Measurements from ENCODE around the gene FLT4. TPM values are rescaled to one million over a fixed set of nuclear protein-coding genes. Genes with fewer than 3 reads are reported as not detected.

FLT4 gene
- total and polyA plus RNA-seq, 2 experiments from 2014 or later, result 3.4 to 13.8 TPM

DNA sequence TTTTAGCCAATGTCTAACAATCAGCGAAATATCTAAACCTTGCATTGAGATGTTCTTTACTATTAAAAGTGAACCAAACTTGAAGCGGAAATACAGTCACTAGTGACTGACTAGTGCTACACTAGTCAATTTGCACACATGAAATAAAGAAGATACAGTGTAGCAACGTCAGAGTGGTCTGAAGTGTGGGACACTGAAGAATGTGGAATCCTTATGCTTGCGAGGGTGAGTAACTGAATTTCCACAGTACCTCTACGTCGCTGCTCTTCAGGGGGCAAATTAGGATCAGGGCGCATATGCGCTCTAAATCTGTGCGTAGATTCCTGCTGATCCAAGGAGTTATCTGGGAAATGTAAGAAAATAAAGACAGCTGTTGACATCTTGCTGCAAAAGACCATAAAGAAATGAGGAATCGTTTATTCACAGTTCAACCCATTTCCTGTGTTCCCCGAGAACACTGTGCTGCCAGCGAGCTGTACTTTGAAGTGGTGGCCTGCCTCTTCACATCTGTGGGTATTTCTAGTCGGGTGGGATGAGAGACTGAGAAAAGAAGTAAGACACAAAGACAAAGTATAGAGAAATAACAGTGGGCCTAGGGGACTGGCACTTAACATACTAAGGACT, 39.8 kb upstream of the FLT4 start (continued):
- TF ChIP-seq EZH2 (IDR thresholded peaks at IDR 0.05; ENCODE audit: low read depth, unreplicated experiment), result no peak
- TF ChIP-seq ZNF331 (CRISPR knock-in tag; IDR thresholded peaks at IDR 0.05; ENCODE audit: low read depth), result no peak
- TF ChIP-seq NANOG (IDR thresholded peaks at IDR 0.05; ENCODE audit: borderline replicate concordance), result no peak
- no peak for TF ChIP-seq JUNB (IDR thresholded peaks at IDR 0.05; ENCODE audit: unreplicated experiment)
- TF ChIP-seq EZH2phosphoT487 (IDR thresholded peaks at IDR 0.05; ENCODE audit: unreplicated experiment), result no peak
- TF ChIP-seq, protein P1, sequence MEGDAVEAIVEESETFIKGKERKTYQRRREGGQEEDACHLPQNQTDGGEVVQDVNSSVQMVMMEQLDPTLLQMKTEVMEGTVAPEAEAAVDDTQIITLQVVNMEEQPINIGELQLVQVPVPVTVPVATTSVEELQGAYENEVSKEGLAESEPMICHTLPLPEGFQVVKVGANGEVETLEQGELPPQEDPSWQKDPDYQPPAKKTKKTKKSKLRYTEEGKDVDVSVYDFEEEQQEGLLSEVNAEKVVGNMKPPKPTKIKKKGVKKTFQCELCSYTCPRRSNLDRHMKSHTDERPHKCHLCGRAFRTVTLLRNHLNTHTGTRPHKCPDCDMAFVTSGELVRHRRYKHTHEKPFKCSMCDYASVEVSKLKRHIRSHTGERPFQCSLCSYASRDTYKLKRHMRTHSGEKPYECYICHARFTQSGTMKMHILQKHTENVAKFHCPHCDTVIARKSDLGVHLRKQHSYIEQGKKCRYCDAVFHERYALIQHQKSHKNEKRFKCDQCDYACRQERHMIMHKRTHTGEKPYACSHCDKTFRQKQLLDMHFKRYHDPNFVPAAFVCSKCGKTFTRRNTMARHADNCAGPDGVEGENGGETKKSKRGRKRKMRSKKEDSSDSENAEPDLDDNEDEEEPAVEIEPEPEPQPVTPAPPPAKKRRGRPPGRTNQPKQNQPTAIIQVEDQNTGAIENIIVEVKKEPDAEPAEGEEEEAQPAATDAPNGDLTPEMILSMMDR (conservative IDR thresholded peaks at IDR 0.05; ENCODE audit: low read depth in 2 of 2), result no peak
- TF ChIP-seq STAT1 (IDR thresholded peaks at IDR 0.05; ENCODE audit: unreplicated experiment), result no peak
- TF ChIP-seq ZNF114 (CRISPR knock-in tag; IDR thresholded peaks at IDR 0.05), result no peak
- TF ChIP-seq POLR2AphosphoS5 (IDR thresholded peaks at IDR 0.05; ENCODE audit: low read depth), result no peak
- TF ChIP-seq, protein P2, sequence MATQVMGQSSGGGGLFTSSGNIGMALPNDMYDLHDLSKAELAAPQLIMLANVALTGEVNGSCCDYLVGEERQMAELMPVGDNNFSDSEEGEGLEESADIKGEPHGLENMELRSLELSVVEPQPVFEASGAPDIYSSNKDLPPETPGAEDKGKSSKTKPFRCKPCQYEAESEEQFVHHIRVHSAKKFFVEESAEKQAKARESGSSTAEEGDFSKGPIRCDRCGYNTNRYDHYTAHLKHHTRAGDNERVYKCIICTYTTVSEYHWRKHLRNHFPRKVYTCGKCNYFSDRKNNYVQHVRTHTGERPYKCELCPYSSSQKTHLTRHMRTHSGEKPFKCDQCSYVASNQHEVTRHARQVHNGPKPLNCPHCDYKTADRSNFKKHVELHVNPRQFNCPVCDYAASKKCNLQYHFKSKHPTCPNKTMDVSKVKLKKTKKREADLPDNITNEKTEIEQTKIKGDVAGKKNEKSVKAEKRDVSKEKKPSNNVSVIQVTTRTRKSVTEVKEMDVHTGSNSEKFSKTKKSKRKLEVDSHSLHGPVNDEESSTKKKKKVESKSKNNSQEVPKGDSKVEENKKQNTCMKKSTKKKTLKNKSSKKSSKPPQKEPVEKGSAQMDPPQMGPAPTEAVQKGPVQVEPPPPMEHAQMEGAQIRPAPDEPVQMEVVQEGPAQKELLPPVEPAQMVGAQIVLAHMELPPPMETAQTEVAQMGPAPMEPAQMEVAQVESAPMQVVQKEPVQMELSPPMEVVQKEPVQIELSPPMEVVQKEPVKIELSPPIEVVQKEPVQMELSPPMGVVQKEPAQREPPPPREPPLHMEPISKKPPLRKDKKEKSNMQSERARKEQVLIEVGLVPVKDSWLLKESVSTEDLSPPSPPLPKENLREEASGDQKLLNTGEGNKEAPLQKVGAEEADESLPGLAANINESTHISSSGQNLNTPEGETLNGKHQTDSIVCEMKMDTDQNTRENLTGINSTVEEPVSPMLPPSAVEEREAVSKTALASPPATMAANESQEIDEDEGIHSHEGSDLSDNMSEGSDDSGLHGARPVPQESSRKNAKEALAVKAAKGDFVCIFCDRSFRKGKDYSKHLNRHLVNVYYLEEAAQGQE (IDR thresholded peaks at IDR 0.05; ENCODE audit: unreplicated experiment), result no peak

DNA sequence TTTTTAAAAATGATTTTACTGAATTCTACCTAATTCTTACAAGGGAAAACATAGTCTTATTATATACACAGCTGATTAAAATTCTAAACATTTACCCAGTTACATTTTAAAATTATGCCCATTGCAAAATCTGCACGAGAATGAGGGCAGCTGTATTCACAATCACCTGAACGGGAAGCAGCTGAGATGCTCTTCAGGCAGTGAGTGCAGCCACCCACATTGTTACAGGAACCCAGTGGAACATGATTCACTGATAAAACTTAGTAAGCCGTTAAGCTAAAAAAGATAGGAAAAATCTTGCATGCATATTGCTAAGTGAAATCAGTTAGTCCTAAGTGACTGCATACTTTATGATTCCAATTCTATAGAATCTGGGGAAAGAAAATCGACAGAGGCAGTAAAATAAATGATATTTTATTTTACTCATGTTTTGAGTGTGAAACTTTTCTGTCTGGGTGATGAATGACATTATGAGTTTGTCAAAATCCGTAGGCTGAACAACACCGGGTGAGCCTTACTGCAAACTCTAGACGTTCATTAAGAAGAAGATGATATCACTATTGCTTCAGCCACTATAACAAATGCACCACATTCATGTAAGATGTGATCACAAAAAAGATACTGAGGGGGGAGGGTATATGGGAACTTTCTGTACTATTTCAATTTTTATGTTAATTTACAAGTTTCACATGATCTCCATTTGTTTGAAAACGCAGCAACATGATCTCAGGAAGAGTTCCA, 39.1 kb upstream of the FLT4 start:
- Histone ChIP-seq H3K4me2 (peak overlapping the region; percentile 36; the same call in 1 of the 2 replicates), H2AFZ (no peak overlapping the region), H3K36me3 (ENCODE audit: insufficient read depth) (no peaks in the 10 kb centered on the region), H3F3A (replicated peaks; ENCODE audit: low read depth) (no peaks in the 10 kb centered on the region), H3K4me1 (ENCODE audit: insufficient read depth) (peaks cover 29% of the 10 kb centered on the region), H3K27me3 (ENCODE audit: insufficient read depth) (no peaks in the 10 kb centered on the region), H4K20me1 (replicated peaks; ENCODE audit: insufficient read depth) (no peaks in the 10 kb centered on the region), H3K9me2 (ENCODE audit: insufficient read depth) (no peaks in the 10 kb centered on the region), H3K4me3 (no peak overlapping the region), H3K79me2 (replicated peaks; ENCODE audit: insufficient read depth) (no peaks in the 10 kb centered on the region), H3K27ac (ENCODE audit: low read depth) (no peak overlapping the region)
- H3K27me3 Mint-ChIP-seq (ENCODE audit: insufficient read depth, low read depth, poor library complexity), result peaks cover 6% of the 10 kb centered on the region
- DNase-seq (ENCODE audit: low spot score), result no peak
- no peaks in the 10 kb centered on the region for H3K9me3 Mint-ChIP-seq
- peaks cover 29% of the 10 kb centered on the region for H3K4me1 Mint-ChIP-seq
- ATAC-seq, result no peak; the same call in 2 of the 3 replicates
- no peaks in the 10 kb centered on the region for H3K36me3 Mint-ChIP-seq (ENCODE audit: low read depth)
- H3K27ac Mint-ChIP-seq, result no peak overlapping the region
- H3K4me3 Mint-ChIP-seq, result 0 out of 3 replicates have a peak overlapping the region, but pooled peaks have one; percentile 8
- TF ChIP-seq, protein P3, sequence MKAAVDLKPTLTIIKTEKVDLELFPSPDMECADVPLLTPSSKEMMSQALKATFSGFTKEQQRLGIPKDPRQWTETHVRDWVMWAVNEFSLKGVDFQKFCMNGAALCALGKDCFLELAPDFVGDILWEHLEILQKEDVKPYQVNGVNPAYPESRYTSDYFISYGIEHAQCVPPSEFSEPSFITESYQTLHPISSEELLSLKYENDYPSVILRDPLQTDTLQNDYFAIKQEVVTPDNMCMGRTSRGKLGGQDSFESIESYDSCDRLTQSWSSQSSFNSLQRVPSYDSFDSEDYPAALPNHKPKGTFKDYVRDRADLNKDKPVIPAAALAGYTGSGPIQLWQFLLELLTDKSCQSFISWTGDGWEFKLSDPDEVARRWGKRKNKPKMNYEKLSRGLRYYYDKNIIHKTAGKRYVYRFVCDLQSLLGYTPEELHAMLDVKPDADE (IDR thresholded peaks at IDR 0.05), result no peak
- no peak for TF ChIP-seq EZH2phosphoT487 (IDR thresholded peaks at IDR 0.05; ENCODE audit: unreplicated experiment)
- TF ChIP-seq JUNB (IDR thresholded peaks at IDR 0.05; ENCODE audit: unreplicated experiment), result no peak
- TF ChIP-seq EZH2 (IDR thresholded peaks at IDR 0.05; ENCODE audit: low read depth, unreplicated experiment), result no peak
